NCI-H510A (cell line): Measurements from ENCODE around the gene FN1.

ENCODE experiments used
- DNase-seq: peaks from one replicate; lab custom pipeline; 2025; lab: John Stamatoyannopoulos, UW

FN1 gene

GRCh38 chr2:215441560-215442400 is 5.9 kb upstream of the FN1 start:
- no peak for DNase-seq

- DNase-seq, result no peak
Measured at GRCh38 chr2:215439980-215440512, 4.2 kb upstream of the FN1 start.

- DNase-seq, result no peak
Measured at GRCh38 chr2:215439404-215439803, 3.5 kb upstream of the FN1 start.

- no peak for DNase-seq
Measured at GRCh38 chr2:215437614-215438013, 1.7 kb upstream of the FN1 start.

- no peak for DNase-seq
Measured at GRCh38 chr2:215436705-215437565, 1.1 kb upstream of the FN1 start.

GRCh38 chr2:215435280-215435869 is 493 bp downstream of the FN1 start:
- peak; percentile 5 for DNase-seq

- no peak for DNase-seq
Measured at GRCh38 chr2:215434447-215435279, 1.2 kb downstream of the FN1 start.

GRCh38 chr2:215432759-215433594 is 2.9 kb downstream of the FN1 start:
- no peak for DNase-seq

- no peak for DNase-seq
Measured at GRCh38 chr2:215431778-215432758, 3.8 kb downstream of the FN1 start.

- DNase-seq, result no peak
Measured at GRCh38 chr2:215431290-215431689, 4.6 kb downstream of the FN1 start.

GRCh38 chr2:215430528-215431187 is 5.2 kb downstream of the FN1 start:
- DNase-seq, result no peak

GRCh38 chr2:215429424-215429823 is 6.4 kb downstream of the FN1 start:
- DNase-seq, result no peak

GRCh38 chr2:215428060-215428910 is 7.6 kb downstream of the FN1 start:
- no peak for DNase-seq

GRCh38 chr2:215427585-215427984 is 8.3 kb downstream of the FN1 start:
- DNase-seq, result no peak

- no peak for DNase-seq
Measured at GRCh38 chr2:215425021-215425782, 10.7 kb downstream of the FN1 start.

- no peak for DNase-seq
Measured at GRCh38 chr2:215423928-215424540, 11.8 kb downstream of the FN1 start.

GRCh38 chr2:215423234-215423633 is 12.6 kb downstream of the FN1 start:
- no peak for DNase-seq
